ENCODE data around the gene NUDT2.
"Not testable (repeated sequence)": the region's sequence is repeated elsewhere in the genome, so short reads cannot be mapped to it uniquely, and the experiment has no call there.

NUDT2 gene

GRCh38 chr9:34328987-34329832 lies at the start of gene NUDT2, which contains the start of gene KIF24:
Gene NUDT2, plus strand, starts transcription at chr9:34329569. Its CDS starts 9,471 bp downstream, at chr9:34339040.
Gene KIF24, minus strand, starts transcription at chr9:34329268. Its CDS starts 17,922 bp downstream, at chr9:34311346.
- DNase-seq, result peak; percentile 90

- no peak for DNase-seq
Observed at GRCh38 chr9:34282096-34282495, 47.3 kb upstream of the NUDT2 start.

GRCh38 chr9:34289159-34289558 lies 40.2 kb upstream of the NUDT2 start:
- DNase-seq, result no peak

- no peak for DNase-seq
Observed at GRCh38 chr9:34291023-34291422, 38.3 kb upstream of the NUDT2 start.

GRCh38 chr9:34291423-34291822 lies 37.9 kb upstream of the NUDT2 start:
- DNase-seq, result no peak

GRCh38 chr9:34292552-34292951 lies 36.8 kb upstream of the NUDT2 start:
- DNase-seq, result no peak

GRCh38 chr9:34301064-34301463 lies 28.3 kb upstream of the NUDT2 start:
- DNase-seq, result not testable (repeated sequence)

GRCh38 chr9:34308316-34308715 lies 21.1 kb upstream of the NUDT2 start:
- DNase-seq, result not testable (repeated sequence)

- DNase-seq, result no peak
Observed at GRCh38 chr9:34310215-34310614, 19.2 kb upstream of the NUDT2 start.

- no peak for DNase-seq
Observed at GRCh38 chr9:34311499-34312185, 17.7 kb upstream of the NUDT2 start.

GRCh38 chr9:34317436-34317835 lies 11.9 kb upstream of the NUDT2 start:
- DNase-seq, result no peak

- no peak for DNase-seq
Observed at GRCh38 chr9:34318163-34318790, 11.1 kb upstream of the NUDT2 start.

- DNase-seq, result no peak
Observed at GRCh38 chr9:34321451-34321850, 7.9 kb upstream of the NUDT2 start.

GRCh38 chr9:34322899-34323591 lies 6.3 kb upstream of the NUDT2 start:
- no peak for DNase-seq

GRCh38 chr9:34326690-34327089 lies 2.7 kb upstream of the NUDT2 start:
- no peak for DNase-seq

- DNase-seq, result no peak
Observed at GRCh38 chr9:34328500-34328986, 826 bp upstream of the NUDT2 start.

- DNase-seq, result no peak
Observed at GRCh38 chr9:34331196-34331595, 1.8 kb downstream of the NUDT2 start.

GRCh38 chr9:34332076-34332964 lies 3.0 kb downstream of the NUDT2 start:
- no peak for DNase-seq

- no peak for DNase-seq
Observed at GRCh38 chr9:34333836-34334235, 4.5 kb downstream of the NUDT2 start.

GRCh38 chr9:34334337-34334824 lies 5.0 kb downstream of the NUDT2 start:
- DNase-seq, result no peak

- DNase-seq, result no peak
Observed at GRCh38 chr9:34334916-34335315, 5.5 kb downstream of the NUDT2 start.

GRCh38 chr9:34335376-34335775 lies 6.0 kb downstream of the NUDT2 start:
- no peak for DNase-seq

Measured in activated CD8-positive, alpha-beta memory T cell treated with anti-CD3 and anti-CD28 coated beads, Interleukin-2, amount 50 U/mL, for 4 hours (primary cell).